ENCODE data around the gene AGRP.

The AGRP gene

DNA sequence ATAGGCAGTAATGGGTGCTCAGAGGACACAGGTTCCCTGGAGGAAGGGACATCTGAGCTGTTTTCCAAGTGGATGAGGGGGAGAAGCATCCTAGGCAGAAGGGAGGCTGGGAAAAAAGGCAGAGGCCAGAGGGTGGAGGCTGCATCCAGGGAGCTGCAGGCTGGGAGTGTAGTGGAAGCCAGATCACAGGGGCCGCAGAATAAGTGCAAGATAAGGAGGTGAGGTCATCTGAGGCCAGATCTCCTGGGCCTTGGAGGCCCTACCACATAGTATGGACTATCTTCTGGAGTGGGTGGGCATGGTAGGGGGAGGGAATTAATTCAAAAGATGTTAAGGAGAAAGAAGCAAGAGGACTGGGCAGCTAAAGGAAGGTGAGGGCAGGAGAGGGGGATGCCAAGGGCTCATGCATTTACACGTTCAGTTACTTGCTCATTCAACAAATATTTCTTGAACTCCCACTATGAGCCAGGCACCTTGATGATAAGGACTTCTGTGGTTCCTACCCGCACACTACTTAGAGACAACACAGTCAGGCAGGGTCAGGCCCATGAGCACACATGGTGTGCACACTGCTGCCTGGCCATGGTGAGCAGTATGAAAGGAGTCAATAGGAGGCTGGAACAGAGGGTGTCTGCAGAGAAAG lies 42.9 kb upstream of the AGRP start:
- ChIA-PET CTCF (interaction anchor here (0.7 to 1.9 kb wide), 9 partner anchors 9 to 137 kb away, joined by 3 to 8 read pairs (median 3); partner anchors contain the start of genes CARMIL2 and CTCF), POLR2A (no interaction called here)
- Histone ChIP-seq H3K4me1 (ENCODE audit: control insufficient read depth, insufficient read depth, low read length) (no peaks in the 10 kb centered on the region), H3K27ac (ENCODE audit: extremely low read depth, low read depth, low read length) (no peak overlapping the region), H3K9me3 (ENCODE audit: control insufficient read depth, insufficient read depth, low read depth, low read length) (no peaks in the 10 kb centered on the region), H3K36me3 (ENCODE audit: control insufficient read depth in 2 of 2, insufficient read depth in 1 of 2, low read length in 2 of 2) (no peaks in the 10 kb centered on the region), H3K4me3 (ENCODE audit: low read depth, low read length) (no peak overlapping the region)
- TF ChIP-seq KLF9 (tag by site-specific recombination; IDR thresholded peaks at IDR 0.05; ENCODE audit: low read depth) (no peak), EGR2 (tag by site-specific recombination; IDR thresholded peaks at IDR 0.05; ENCODE audit: low read depth) (0 out of 2 replicates have a peak, but pooled peaks have one; percentile 11), TCF7L2 (IDR thresholded peaks at IDR 0.05; ENCODE audit: borderline replicate concordance, low read depth, low read length) (peak; percentile 69; the same call in 1 of the 2 replicates), ZBTB48 (tag by site-specific recombination; IDR thresholded peaks at IDR 0.05) (peak; percentile 56), ZNF514 (tag by site-specific recombination; IDR thresholded peaks at IDR 0.05) (no peak), ZFHX2 (tag by site-specific recombination; conservative IDR thresholded peaks at IDR 0.05) (peak; percentile 27), ZBTB17 (tag by site-specific recombination; IDR thresholded peaks at IDR 0.05) (0 out of 2 replicates have a peak, but pooled peaks have one; percentile 21), ZNF398 (tag by site-specific recombination; IDR thresholded peaks at IDR 0.05) (0 out of 2 replicates have a peak, but pooled peaks have one; percentile 14)
- TF ChIP-seq, protein P1, sequence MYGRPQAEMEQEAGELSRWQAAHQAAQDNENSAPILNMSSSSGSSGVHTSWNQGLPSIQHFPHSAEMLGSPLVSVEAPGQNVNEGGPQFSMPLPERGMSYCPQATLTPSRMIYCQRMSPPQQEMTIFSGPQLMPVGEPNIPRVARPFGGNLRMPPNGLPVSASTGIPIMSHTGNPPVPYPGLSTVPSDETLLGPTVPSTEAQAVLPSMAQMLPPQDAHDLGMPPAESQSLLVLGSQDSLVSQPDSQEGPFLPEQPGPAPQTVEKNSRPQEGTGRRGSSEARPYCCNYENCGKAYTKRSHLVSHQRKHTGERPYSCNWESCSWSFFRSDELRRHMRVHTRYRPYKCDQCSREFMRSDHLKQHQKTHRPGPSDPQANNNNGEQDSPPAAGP (tag by site-specific recombination; IDR thresholded peaks at IDR 0.05): no peak

DNA sequence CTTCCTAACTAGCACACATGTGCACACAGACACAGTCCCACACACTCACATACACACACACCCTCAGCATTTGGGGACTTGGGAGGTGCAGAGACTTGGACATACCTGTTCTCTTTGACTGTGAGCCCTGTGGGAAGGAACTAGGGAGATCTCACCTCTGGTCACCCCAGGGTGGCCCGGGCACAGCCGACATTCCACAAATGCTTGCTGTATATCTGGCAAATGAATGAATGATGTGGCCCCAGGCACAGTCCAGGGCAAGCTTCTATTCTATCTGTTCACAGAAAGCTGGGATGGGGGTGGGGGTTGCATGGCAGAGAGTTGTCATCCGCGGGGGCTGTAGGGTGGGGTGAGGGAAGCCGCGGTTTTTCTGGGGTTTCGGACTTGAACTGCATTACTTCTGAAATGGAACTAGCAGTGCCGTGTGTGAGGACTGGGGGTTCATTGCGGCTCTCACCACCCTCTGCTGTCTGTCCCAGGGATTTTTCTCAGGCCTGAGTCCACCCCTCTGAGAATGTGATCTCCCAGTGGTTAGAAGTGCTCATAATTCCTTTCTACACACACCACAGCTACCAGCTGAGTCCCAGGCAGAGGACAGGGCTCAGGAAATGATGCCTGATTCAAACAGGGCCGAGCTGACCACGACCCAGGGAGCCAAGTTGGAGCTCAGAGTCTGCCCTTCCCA lies 42.0 kb upstream of the AGRP start:
- POLR2A ChIA-PET: no interaction called here
- H3K27ac ChIP-seq (ENCODE audit: extremely low read depth, low read depth, low read length): no peak overlapping the region
- H3K9me3 ChIP-seq (ENCODE audit: control insufficient read depth, insufficient read depth, low read depth, low read length): no peaks in the 10 kb centered on the region
- no peaks in the 10 kb centered on the region for H3K36me3 ChIP-seq (ENCODE audit: control insufficient read depth in 2 of 2, insufficient read depth in 1 of 2, low read length in 2 of 2)
- no peak for TF ChIP-seq ZNF843 (tag by site-specific recombination; IDR thresholded peaks at IDR 0.05)
- TF ChIP-seq PRDM10 (tag by site-specific recombination; IDR thresholded peaks at IDR 0.05): peak; percentile 80
- TF ChIP-seq ZNF623 (tag by site-specific recombination; IDR thresholded peaks at IDR 0.05): no peak
- TF ChIP-seq ZNF624 (tag by site-specific recombination; IDR thresholded peaks at IDR 0.05): no peak
- no peak for TF ChIP-seq ZNF777 (tag by site-specific recombination; IDR thresholded peaks at IDR 0.05; ENCODE audit: borderline replicate concordance)
- no peak for TF ChIP-seq ZNF555 (tag by site-specific recombination; conservative IDR thresholded peaks at IDR 0.05)
- TF ChIP-seq TRIM28 (IDR thresholded peaks at IDR 0.05; ENCODE audit: borderline replicate concordance, low read length): no peak
- H3K4me1 ChIP-seq (ENCODE audit: control insufficient read depth, insufficient read depth, low read length): no peaks in the 10 kb centered on the region
- H3K4me3 ChIP-seq (ENCODE audit: low read depth, low read length): no peak overlapping the region
- CTCF ChIA-PET: interaction anchor here (0.6 to 1.9 kb wide), 7 partner anchors 11 to 573 kb away, joined by 3 to 8 read pairs (median 3); partner anchors contain the start of gene CTCF

Data from HEK293 (cell line).